Femur (tissue), 1 donor: ENCODE measurements around the gene NPY2R.

Experiments used
- DNase-seq: peaks from one replicate; pipeline ENCODE4 v3.0.0-alpha.2; 2017

Gene NPY2R

GRCh38 chr4:155249016-155249566 lies 40.7 kb downstream of the NPY2R start:
- no peak for DNase-seq

- no peak for DNase-seq
These were observed 43.9 kb downstream of the NPY2R start for GRCh38 chr4:155252327-155252726.

DNA sequence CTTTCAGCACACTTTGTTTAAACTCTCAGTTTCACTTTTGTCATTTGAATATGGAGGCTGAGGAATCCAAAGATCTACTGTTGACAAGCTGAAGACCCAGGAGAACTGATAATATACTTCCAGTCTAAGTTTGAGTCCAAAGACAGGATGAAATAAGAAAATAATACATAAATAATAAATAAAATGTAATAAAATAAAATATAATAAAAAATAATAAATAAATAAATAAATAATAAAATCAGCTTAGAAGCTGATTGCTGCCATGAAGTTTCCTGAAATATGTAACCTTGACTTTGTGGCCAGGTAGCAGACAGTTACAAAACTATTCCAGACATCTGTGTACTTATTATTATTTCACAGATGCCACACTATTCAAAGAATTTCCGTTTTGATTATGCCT lies 55.0 kb downstream of the NPY2R start:
- no peak for DNase-seq

GRCh38 chr4:155265113-155265512 lies 56.7 kb downstream of the NPY2R start:
- DNase-seq, result no peak
